EH (cell line): Measurements from ENCODE around the gene STYX.
A peak's percentile ranks its signal among the peaks of the same experiment; 100 is the strongest.

ENCODE experiments used
- DNase-seq: peaks from one replicate; pipeline ENCODE4 v3.0.0-alpha.2; 2015; ENCODE audit warnings: low read depth

STYX gene, protein sequence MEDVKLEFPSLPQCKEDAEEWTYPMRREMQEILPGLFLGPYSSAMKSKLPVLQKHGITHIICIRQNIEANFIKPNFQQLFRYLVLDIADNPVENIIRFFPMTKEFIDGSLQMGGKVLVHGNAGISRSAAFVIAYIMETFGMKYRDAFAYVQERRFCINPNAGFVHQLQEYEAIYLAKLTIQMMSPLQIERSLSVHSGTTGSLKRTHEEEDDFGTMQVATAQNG

DNA sequence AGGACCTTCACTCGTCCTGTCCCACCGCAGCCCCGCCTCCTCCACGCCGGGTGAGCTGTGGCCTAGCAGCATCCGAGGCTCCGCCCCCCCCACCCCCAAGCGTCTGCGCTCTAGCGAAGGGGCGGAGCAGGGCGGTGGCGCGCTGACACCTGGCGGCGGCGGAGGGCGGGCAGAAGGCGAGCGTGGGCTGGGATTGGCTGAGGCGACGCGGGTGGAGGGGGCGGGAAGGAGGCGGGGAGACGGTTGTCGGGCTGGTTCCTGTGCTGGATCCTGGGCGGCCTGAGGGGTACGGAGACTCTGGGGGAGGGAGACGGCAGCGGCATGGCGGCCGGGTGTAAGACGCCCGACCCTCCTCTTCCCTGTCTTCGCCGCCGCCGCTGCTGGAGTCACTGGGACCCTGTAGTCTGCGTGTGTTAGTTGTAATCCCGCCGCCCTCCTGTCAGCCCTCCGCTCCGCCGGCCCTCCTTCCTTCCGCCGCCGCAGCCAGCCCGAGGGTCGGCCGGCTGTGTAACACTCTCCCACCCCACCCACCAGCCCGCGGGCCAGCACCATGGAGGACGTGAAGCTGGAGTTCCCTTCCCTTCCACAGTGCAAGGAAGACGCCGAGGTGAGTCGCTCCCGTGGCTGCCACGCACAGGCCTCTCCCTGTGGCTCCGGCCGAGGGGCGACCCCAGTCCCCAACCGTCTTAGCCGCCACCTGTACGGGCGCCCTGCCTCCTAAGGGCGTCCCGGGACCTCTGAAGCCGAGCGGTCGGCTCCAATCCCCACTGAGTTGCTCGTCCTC lies at the start of gene STYX:
STYX (plus strand) TSS at position 242 of the 784 bp plus-strand sequence; CDS start at position 551, 309 bp downstream.
- peak; percentile 99 for DNase-seq

- DNase-seq = no peak
These were observed 45.9 kb upstream of the STYX start for GRCh38 chr14:52683985-52684520.

DNA sequence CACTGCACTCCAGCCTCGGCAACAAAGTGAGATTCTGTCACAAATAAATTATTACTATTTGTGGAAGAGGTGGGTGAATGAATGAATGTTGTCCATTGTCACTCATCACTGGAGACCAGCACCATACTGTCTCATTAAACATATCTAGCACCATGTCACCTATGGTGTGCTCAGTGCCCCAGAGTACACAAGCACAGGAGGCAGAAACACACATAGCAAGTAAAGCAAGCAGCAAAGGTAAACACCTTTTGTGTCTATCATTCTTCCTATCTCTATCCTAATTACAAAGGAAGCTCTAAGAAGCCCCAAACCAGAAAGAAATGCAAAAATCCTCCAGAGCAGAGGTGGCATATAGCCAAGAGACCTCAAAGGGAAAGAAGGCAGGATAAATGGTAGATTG lies 43.8 kb upstream of the STYX start:
- no peak for DNase-seq

DNA sequence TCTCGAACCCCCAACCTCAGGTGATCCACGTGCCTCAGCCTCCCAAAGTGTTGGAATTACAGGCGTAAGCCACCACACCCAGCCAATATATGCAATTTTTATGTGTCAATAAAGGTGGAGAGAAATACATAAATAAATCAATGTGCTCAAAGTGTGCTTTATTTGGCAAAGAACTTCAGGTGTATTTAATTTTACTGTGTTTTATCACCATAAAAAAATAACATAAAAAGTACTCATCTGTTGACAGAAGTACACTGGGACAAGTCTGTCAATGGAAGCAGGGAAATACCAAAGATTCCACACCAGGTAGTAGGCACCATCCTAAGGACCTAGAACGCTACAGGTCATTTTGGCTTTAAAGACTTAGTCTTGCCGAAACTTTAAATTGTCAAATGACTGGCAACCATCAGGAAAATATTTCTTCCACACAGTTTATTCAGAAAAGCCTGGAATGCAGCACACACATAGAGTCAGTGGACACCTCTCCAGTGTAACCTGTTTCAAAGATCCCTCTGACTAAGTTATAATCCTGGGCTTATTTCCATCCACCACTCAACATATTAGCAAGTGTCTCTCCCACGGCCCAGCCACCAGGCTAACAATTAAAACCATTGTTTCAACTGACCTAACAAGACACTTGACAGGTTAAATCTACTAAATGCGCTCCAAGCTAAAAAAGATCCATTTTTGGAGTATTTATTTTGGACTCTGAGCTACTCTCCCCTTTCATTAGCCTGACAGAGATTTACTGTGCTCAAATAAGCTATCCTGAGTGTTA lies 38.8 kb upstream of the STYX start:
- DNase-seq = no peak

DNA sequence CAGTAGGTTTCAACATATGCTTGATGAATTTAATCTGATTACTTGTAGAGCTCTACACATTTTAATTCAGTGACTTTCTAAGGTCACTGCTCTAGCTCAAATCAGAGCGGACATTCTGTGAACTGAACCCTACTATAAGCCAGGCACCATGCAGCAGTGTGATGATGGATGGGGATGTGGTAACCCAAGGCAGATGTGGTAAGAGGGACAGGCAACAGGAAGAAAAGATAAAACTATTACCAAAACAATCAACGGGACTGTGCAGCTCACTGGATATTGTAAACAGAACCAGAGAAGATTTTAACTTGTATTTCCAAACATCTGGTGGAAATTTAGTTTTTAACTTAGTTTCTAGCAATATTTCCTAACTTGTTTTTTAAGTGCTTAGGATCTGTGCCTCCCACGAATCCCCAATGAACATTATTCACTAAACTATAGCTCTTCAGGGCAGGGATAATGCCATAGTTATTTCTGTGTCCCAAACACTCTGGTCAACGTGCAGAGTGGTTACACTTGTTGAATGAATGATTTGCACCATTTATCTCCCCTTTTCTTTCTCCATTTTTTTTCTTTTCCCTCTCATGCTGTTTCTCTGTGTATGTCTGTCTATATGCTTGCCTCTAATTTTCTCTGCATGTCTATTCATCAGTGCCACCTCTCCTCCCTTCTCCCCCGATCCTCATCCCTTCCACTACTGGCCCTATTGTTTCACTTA lies 37.6 kb upstream of the STYX start:
- DNase-seq = peak; percentile 41

- no peak for DNase-seq
These were observed 36.9 kb upstream of the STYX start for GRCh38 chr14:52693036-52693435.

GRCh38 chr14:52693532-52693931 lies 36.4 kb upstream of the STYX start:
- no peak for DNase-seq

- DNase-seq = peak; percentile 52
These were observed 35.0 kb upstream of the STYX start for GRCh38 chr14:52694761-52695480.

- DNase-seq = peak; percentile 88
These were observed 34.4 kb upstream of the STYX start, which contains the start of gene ERO1A for GRCh38 chr14:52695481-52696091. TSS of gene ERO1A (minus strand) at chr14:52695558. CDS start at chr14:52695481, 77 bp downstream.

DNA sequence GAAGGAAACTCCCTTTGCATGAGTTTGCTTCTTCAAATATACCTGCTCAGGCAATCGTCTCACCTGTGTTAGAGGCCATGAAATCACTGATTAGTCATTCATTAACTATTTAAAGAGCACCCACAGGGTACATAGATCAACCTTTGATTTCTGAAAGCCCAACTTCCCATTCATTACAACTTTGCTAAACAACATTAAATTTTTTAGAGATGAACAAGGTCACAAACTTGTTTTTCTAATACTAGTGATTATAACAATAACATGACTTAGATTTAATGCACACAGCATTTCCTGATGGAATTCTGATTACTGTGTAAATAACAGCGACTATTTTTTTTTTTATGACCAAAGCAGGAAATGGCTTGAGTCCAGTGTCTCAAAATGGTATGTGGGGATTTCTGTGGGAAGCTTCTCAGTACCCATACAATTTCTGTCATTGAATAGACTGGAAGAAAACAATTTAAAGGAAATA lies 29.2 kb upstream of the STYX start:
- DNase-seq = peak; percentile 51

GRCh38 chr14:52701223-52701622 lies 28.7 kb upstream of the STYX start:
- DNase-seq = no peak

DNA sequence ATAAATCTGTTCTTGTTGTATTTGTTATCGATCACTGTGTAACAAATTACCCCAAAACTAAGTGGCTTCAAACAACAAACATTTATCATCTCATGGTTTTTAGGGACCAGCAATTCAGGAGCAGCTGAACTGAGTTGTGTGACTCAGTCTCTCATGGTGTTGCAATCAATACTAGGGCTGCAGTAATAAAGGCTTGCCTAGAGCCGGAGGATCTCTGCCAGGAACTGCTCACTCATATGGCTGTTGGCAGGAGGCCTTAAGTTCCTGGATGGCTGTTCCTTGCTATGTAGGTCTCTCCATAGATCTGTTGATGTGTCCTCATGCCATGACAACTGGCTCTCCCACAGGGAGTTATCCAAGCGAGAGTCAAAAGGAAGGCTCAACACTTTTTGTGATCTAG lies 26.7 kb upstream of the STYX start:
- peak; percentile 97 for DNase-seq

GRCh38 chr14:52703664-52704063 lies 26.3 kb upstream of the STYX start:
- no peak for DNase-seq

- DNase-seq = peak; percentile 22
These were observed 23.7 kb upstream of the STYX start for GRCh38 chr14:52706286-52706685.

- DNase-seq = peak; percentile 90
These were observed 23.0 kb upstream of the STYX start, which contains the start of gene PSMC6 for GRCh38 chr14:52706724-52707706. TSS of gene PSMC6 (plus strand) at chr14:52707200. CDS start at chr14:52707220, 20 bp downstream.

- DNase-seq = peak; percentile 58
These were observed 18.3 kb upstream of the STYX start for GRCh38 chr14:52711666-52712065.

GRCh38 chr14:52716155-52716554 lies 13.8 kb upstream of the STYX start:
- no peak for DNase-seq

DNA sequence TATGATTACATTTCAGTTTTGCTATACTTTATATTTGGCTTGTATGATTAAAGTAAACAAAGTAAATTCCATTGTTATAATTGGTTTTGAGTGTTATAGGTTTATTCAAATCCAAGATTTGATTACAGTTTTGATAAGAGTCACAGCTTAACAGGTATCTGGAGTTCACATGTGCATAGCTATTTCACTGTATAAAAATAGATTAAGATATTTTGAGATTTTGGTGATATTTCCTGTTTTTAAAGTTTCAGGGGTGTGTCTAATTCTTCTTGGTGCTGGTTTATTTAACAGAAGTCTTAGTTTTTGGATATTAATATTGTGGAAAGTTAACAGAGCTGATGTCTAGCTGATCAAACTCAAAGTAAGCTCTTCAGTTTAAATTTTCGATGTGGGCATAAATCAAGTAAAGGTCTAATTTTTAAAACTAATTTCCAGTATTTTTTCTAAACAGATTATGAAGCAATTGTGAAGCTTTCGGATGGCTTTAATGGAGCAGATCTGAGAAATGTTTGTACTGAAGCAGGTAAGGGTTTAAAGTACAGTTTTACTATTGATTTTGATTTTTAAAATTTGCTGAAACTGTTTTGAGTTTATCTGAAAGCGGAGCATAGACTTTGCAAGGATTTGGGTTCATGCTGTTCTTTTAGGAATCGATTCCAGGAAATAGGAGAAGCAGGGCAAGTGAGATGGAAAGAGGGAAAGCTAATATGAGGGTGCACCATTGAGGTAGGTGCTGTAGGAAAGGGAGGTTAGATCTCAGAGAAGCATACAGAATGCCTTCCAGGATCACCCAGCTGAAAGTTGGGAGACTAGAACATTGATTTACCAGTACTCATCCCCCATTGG lies 6.2 kb upstream of the STYX start:
- no peak for DNase-seq
